HG02588 (cell line): ENCODE measurements around the gene RACGAP1.

Source experiments
- ATAC-seq: cut with Tn5 transposase; IDR thresholded peaks from one replicate; pipeline ENCODE4 v1.9.1; 2021; ENCODE audit warnings: mild to moderate bottlenecking, moderate library complexity; ENCODE audit not compliant: unreplicated experiment

RACGAP1 gene, protein sequence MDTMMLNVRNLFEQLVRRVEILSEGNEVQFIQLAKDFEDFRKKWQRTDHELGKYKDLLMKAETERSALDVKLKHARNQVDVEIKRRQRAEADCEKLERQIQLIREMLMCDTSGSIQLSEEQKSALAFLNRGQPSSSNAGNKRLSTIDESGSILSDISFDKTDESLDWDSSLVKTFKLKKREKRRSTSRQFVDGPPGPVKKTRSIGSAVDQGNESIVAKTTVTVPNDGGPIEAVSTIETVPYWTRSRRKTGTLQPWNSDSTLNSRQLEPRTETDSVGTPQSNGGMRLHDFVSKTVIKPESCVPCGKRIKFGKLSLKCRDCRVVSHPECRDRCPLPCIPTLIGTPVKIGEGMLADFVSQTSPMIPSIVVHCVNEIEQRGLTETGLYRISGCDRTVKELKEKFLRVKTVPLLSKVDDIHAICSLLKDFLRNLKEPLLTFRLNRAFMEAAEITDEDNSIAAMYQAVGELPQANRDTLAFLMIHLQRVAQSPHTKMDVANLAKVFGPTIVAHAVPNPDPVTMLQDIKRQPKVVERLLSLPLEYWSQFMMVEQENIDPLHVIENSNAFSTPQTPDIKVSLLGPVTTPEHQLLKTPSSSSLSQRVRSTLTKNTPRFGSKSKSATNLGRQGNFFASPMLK

DNA sequence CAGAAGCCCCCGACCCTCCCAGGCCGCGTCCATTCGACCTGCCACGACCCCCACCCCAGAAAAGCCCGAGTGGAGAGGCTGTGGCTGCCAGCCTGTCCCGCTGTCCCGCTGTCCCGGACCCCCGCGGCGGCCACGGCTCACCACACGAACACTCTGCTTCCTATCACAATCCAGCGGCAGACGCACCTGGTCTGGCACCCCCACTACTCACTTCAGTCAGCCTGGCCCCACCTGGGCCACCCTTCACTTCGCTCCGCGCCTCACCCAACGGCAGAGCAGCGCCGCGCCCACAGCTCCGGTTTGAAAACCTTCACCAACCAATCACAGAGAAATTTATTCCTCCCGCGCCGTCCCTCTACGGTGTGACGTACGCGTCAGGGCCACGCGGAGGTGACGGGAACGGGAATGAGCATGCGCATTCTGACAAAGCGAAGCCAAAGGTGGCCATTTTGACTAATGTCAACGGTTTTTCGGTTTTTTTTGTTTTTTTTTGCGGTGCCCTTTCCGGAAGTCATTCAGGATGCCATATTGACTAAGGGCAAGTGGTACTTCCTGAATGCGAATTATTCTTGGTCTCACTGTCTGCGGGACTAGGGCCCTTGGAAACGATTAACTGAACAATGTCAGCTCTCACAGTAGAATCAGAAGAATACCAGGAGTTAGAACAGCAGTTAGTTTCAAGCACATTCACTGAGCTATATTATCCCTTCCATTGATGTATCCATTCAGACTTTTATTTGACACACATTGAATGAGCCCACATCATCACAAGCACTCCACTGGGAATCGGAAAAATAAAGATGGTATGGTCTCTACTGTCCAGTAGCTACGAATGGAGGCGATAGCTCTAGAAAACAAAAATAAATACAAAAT lies at the start of gene RACGAP1:
TSS of gene RACGAP1 (minus strand) at position 308 of the 873 bp plus-strand sequence. CDS start 8,779 bp downstream, outside the sequence.
- ATAC-seq, result peak; percentile 95

DNA sequence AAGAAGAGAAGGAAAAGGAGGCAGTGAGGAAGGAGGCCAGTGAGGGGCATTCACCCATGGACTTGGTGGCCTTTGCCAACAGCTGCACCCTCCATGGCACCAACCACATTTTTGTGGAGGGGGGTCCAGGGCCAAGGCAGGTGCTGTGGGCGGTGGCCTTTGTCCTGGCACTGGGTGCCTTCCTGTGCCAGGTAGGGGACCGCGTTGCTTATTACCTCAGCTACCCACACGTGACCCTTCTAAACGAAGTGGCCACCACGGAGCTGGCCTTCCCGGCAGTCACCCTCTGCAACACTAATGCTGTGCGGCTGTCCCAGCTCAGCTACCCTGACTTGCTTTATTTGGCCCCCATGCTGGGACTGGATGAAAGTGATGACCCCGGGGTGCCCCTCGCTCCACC lies 48.4 kb upstream of the RACGAP1 start:
- no peak for ATAC-seq

DNA sequence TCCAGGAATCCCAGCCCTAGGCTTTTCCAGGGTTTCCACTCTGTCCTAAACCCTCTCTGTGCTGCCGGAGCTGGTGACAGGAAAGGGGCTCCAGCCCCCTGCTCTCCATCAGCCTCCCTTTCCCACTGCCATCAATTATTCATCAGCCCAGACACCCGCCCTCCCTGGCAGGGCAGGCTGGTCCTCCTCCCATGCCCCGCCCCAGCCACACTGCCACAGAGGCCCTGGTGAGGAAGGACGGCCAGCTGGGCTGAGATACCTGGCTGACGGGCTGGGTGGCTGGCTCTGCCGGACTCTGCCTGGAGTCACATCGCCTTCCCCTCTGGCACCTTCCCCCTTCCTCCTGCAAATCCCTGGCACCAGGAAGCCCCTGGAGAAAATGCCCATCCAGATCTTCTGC lies 47.9 kb upstream of the RACGAP1 start:
- no peak for ATAC-seq

DNA sequence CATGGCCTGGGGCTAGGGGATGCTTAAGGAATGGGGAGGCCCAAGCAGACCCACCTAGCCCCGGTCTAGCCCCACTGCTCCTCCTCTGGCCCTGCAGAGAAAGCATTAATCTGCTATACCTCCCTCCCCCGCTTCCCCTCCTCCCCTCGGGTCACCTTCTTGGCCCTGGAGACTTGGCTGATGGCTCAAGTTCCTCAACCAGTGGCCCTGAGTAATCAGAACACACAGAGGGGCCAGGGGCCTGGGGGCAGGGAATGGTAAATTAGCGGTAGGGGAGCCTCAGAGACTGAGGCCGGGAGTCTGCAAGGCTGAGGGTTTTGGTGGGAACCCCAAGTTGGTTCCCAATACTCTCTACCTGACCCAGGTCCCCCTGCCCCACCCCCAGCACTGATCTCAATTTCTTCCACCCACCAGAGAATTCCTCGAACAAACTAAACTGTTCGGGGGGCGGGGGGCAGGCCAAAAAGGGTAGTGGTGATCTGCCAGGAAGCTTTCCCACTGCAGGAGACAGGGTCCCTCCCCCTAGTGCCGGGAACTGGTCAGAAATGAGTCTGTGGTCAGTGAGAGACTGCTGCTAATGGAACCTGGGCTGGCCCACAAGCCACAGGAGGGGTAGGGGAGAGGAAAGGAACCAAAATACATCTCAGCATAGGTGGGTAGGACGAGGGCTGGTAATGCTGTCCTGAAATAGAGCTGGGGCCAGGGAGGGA lies 47.1 kb upstream of the RACGAP1 start:
- ATAC-seq, result no peak

DNA sequence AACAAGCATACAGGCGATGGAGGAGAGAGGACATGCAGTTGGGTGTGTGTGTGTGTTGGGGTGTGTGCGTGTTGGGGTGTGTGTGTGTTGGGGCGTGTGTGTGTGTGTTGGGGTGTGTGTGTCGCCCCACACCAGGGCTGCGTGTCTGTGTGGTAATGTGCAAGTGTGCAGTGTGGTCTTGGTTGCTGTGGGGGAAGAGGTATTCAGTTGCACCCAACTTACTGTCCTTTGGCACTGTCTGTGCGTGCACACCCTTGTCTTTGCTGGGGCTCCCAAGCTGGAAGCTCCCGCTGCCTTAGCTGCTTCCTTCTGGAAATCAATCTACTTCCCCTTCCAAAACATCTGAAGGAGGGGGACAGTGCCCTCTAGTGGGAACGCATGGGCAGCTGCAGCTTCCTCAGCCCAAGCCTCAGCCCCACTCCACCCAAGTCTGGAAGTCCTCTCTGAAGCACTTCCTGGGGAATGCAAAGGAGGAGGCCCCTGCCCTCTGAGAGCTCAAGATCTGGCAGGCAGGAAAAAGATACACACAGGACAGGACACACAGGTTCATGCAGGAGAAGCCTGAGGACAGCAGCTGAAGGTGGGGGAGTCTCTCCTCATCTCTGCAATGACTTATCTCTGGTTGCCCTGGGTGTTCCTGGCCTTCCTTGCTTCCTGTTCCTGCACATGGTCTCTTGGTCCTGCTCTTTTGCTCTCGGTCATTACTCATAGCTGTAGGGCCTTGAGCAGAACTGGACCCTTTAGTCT lies 45.2 kb upstream of the RACGAP1 start:
- peak; percentile 51 for ATAC-seq

DNA sequence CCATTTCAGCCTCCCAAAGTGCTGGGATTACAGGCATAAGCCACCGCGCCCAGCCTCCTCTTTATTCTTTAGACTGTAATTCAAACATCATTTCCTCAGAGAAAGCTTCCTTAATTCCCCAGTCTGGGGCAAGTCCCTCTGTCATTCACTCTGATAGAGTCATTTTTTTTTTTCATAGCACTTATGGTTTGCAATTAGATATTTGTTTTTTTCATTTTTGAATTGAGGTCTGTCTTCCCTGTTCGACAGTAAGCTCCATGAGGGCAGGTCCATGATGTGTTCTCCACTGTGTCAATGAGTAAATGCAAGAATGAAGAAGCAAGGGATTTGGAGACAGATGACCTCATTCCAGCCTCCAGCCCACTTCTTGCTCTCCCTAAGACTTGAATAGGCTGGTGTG lies 44.2 kb upstream of the RACGAP1 start:
- no peak for ATAC-seq

DNA sequence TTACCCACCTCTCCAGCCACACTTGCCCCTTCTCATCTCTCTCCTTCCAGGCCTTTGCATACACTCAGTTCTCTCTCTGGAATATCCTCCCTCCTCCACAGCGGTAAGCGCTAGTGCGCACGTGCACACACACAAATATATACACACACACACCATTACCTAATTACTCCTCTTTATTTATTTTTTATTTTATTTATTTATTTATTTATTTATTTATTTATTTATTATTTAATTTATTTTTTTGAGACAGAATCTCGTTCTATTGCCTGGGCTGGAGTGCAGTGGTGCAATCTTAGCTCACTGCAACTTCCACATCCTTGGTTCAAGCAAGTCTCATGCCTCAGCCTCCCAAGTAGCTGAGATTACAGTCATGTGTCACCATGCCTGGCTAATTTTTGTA lies 43.8 kb upstream of the RACGAP1 start:
- ATAC-seq, result no peak

DNA sequence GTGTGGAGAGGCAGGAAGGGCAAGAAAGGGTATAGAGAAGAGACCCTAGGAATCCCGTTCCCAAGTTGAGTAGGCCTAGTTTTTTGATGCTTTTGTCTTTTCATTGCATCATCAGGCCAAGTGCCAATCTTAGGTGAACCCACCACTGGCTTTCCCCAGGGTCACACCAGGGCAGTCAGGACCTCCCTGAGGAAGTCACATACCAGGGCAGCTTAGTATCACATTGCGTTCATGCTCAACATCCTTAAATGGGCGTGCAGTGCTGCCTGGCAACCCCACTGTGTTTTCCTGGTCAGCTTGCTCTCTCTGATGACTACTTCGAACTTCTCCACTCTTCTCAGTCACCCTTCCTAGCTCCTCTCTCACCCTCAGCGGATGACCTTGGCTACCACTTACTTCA lies 41.1 kb upstream of the RACGAP1 start:
- no peak for ATAC-seq

DNA sequence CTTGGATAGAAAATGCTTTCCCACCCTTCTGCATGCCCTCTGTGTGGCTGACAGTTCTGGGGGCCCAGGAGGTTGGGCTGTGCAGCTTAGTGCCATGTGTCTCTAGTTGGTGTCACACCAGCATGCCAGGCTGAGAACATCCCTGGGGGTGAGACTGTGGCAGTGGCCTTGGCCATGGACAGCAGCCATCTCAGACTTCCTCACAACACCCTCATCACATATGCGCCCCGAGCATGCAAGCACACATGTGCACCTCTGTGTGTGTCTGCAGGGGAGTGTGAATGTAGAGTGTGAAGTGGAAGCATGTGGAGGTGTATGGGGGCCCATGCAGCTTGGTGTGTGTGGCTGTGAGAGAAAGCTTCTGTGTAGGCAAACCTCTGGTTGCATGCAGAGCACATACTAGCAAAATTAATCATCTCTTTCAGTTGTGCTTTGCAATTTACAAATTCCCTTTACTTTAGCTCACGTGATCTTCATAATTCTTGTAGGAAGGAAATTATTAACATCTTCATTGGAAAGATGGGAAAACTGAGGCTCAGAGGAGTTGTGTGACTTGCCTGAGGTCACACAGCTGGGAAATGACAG lies 40.5 kb upstream of the RACGAP1 start:
- ATAC-seq, result no peak

DNA sequence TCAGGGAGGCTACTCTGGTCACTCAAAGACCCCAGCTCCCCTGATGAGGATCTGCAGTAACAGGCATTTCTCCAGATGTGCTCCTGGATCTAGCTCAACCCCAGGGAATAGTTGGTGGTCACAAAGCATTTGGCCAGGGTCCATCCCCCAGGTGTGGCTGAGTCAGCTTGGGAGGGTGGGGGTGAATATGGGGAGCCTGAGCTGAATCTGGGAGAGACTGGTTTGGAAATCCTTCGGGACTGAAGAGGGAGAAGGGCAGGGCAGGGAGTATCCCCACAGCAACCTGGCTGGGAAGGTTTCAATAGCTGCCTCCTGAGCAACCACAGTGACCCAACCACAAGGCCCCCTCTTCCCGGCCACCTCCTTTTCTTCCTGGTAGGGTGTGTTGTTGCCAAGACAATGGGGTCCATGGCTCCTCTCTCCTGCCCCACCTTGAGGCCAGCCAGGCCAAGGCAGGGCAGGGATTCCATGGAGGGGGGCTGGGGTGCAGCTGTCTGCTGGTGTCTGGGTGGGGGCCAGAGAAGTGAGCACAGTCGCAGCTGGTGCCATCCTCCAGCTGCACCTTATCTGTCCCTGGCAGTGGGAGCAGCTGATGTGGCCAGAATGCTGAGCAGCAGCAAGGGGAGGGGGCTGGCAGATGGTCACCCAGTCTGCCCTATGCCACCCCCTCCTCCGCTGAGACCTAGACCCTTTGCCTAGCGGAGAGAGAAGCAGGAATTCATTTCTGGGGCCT lies 37.6 kb upstream of the RACGAP1 start:
- ATAC-seq, result no peak

DNA sequence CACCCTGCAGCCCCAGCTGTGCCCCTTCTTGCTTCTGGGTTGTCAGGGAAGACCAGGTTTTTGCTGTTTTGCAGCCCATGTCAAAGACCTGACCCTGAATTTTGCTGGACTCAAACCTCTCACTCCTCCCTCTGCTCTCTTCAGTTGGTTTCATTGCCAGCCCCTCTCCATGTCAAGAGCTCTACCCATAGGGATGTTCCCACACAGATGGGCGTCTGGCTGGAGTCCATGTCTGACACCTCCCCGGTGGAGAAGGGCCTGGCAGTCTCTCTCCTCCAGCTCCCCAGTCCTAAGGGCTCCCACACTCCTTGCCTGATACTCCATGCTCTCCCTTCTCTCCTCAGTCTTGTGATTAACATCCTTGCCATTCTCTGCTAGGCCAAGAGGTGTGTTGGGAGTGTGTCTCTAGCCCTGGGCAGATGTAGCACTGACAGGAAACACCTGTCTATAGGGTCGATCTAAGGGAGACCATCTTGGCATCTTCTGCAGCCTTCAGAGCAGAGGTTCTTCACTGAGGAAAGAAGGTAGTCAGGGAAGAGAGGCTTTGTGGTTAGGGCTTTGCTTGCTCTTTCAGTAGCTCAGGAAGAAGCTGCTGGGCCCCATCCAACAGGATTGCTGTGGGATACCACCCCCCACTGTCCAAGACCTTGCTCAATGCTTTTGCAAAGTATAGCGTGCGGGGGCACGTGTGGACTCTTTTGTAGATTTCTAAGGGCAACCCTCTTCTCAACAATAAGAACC lies 36.8 kb upstream of the RACGAP1 start:
- no peak for ATAC-seq

DNA sequence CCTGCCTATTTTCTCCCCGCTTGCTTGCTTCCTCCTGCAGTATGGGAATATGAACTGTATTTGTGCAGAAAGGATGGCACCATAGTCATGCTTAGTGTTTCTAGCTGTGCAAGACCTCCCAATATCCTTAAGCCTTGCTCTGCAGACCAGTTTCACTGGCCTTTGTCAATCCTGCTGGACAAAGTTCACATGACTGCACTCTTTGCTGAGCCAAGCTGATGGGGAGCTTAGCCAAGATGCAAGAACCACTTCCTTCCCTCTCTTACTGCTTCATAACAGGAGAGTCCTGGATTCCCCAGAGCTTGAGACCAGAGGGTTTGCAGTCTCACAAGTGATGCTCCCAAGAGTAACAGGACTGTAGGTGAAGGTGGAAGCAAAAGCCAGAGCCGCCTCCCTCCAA lies 35.9 kb upstream of the RACGAP1 start:
- ATAC-seq, result no peak

DNA sequence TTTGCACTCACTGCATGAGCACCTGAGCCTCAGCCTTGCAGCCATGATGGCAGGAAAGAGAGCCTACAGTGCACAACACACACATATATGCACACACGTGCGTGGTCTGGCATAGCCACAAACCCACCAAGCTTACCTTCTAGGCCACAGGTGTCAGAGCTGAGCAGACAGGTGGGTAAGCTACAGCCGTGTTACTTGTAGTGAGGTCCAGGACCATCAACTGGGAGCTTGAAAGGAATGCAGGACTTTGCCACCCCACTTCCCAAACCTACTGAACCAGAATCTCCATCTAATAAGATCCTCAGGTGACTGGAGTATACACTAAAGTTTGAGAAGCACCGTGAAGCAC lies 34.8 kb upstream of the RACGAP1 start:
- no peak for ATAC-seq

DNA sequence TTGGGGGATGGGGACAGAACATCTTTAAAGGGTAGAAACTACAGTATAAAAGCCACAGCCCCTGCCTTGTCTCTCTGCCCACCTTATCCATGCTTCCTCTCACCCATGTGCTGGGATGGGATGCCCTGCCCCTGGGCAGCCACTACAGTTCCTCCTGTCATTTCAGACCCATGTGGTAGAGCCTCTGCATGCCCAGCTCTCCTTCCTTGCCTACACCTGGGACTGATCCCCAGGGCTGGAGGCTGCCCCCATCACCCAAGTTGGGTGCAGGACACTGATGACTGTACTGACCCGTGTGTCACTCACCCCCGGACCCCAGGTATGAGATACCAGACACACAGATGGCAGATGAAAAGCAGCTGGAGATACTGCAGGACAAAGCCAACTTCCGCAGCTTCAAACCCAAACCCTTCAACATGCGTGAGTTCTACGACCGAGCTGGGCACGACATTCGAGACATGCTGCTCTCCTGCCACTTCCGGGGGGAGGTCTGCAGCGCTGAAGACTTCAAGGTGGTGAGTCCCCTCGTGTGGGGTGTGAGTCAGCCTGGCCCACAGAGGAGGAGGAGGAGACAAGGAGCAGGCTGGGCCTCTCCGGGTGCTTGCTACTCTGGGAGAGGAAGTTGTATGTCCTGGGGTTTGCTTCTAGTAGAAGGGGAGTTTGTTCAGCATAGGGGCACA lies 34.3 kb upstream of the RACGAP1 start:
- ATAC-seq, result no peak

DNA sequence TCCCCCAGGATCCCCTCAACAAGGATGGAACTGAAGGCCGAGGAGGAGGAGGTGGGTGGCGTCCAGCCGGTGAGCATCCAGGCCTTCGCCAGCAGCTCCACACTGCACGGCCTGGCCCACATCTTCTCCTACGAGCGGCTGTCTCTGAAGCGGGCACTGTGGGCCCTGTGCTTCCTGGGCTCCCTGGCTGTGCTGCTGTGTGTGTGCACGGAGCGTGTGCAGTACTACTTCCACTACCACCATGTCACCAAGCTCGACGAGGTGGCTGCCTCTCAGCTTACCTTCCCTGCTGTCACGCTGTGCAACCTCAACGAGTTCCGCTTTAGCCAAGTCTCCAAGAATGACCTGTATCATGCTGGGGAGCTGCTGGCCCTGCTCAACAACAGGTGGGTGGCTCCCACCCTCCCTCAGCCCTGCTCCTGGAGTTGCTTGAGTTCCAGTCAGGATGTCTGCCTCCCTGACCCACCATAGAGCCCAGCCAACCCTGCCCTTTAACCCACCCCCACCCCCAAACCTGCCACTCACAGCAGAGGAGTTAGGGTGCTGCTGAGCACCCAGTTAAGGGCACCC lies 33.5 kb upstream of the RACGAP1 start:
- no peak for ATAC-seq

DNA sequence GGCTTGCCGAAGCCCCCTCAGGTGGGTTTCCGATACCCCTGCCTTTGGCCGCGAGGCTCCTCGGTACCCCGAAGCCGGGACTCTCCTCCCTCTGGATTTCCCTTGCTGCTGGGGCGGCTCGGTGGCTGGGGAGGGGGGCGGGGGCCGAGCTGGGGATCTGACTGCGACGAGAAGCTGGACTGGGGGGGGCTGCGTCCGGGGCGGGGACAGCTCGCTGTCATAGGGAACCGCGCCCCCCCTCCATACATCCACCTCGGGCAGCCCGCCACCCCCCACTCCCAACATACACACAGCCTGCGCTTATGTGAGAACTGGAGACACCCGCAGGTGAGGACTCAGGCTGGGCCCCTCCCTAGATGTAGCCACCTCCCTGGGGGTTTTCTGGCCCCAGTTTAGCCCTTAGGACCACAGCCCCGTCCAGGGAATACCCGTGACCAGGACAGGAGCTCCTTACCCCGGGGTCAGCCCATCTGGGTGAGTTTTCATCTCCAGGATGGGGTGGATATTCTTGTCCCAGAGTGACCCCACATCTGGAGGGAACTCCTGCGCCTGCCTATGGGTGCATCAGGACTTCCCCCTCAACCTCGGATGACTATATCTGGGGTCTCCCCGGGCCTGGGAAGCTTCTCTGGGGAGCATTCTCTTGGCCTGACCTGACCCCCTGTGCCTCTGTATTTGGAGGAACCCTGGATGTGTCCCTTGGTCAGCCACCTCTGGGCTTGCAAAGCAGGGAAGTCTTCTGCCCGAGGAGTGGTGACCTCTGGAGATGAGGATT lies 32.8 kb upstream of the RACGAP1 start:
- no peak for ATAC-seq
